Measurements from ENCODE around the gene GLI3.

The GLI3 gene

GRCh38 chr7:42156291-42156865, 80.6 kb downstream of the GLI3 start:
- TF ChIP-seq EZH2phosphoT487 (IDR thresholded peaks at IDR 0.05; ENCODE audit: low read depth), result no peak
- no peak for TF ChIP-seq CTCF (IDR thresholded peaks at IDR 0.05; ENCODE audit: low read depth, low read length)
- Histone ChIP-seq H3K9me3 (ENCODE audit: insufficient read depth, low read length) (no peaks in the 10 kb centered on the region), H4K20me1 (ENCODE audit: insufficient read depth, low read length) (no peaks in the 10 kb centered on the region), H3K27ac (ENCODE audit: low read length) (no peak overlapping the region), H3K4me3 (ENCODE audit: low read length) (no peak overlapping the region), H2AFZ (ENCODE audit: low read depth, low read length) (no peak overlapping the region), H3K27me3 (ENCODE audit: low read depth, low read length) (0 out of 2 replicates have a peak, but pooled peaks cover under 1% of the 10 kb centered on the region), H3K4me1 (ENCODE audit: low read length) (no peaks in the 10 kb centered on the region), H3K79me2 (ENCODE audit: low read length) (no peaks in the 10 kb centered on the region), H3K36me3 (replicated peaks; ENCODE audit: low read depth, low read length) (no peaks in the 10 kb centered on the region), H3K4me2 (ENCODE audit: low read length) (no peak overlapping the region), H3K9ac (ENCODE audit: low read length) (no peak overlapping the region)

- Histone ChIP-seq H3K79me2 (ENCODE audit: low read length) (no peaks in the 10 kb centered on the region), H3K4me1 (ENCODE audit: low read length) (no peaks in the 10 kb centered on the region), H4K20me1 (ENCODE audit: insufficient read depth, low read length) (no peaks in the 10 kb centered on the region), H2AFZ (ENCODE audit: low read depth, low read length) (no peak overlapping the region), H3K9me3 (ENCODE audit: insufficient read depth, low read length) (no peaks in the 10 kb centered on the region), H3K4me3 (ENCODE audit: low read length) (no peak overlapping the region), H3K9ac (ENCODE audit: low read length) (no peak overlapping the region), H3K27ac (ENCODE audit: low read length) (no peak overlapping the region), H3K36me3 (replicated peaks; ENCODE audit: low read depth, low read length) (no peaks in the 10 kb centered on the region), H3K27me3 (ENCODE audit: low read depth, low read length) (0 out of 2 replicates have a peak, but pooled peaks cover 3% of the 10 kb centered on the region), H3K4me2 (ENCODE audit: low read length) (no peak overlapping the region)
- TF ChIP-seq EZH2phosphoT487 (IDR thresholded peaks at IDR 0.05; ENCODE audit: low read depth) (no peak), CTCF (IDR thresholded peaks at IDR 0.05; ENCODE audit: low read depth, low read length) (no peak)
Measured at GRCh38 chr7:42155584-42156290, 81.3 kb downstream of the GLI3 start.

- Histone ChIP-seq H3K4me3 (ENCODE audit: low read length) (no peak overlapping the region), H3K9me3 (ENCODE audit: insufficient read depth, low read length) (no peaks in the 10 kb centered on the region), H3K9ac (ENCODE audit: low read length) (no peak overlapping the region), H2AFZ (ENCODE audit: low read depth, low read length) (no peak overlapping the region), H3K4me1 (ENCODE audit: low read length) (no peaks in the 10 kb centered on the region), H3K27me3 (ENCODE audit: low read depth, low read length) (0 out of 2 replicates have a peak, but pooled peaks cover 3% of the 10 kb centered on the region), H4K20me1 (ENCODE audit: insufficient read depth, low read length) (no peaks in the 10 kb centered on the region), H3K4me2 (ENCODE audit: low read length) (no peak overlapping the region), H3K79me2 (ENCODE audit: low read length) (no peaks in the 10 kb centered on the region), H3K36me3 (replicated peaks; ENCODE audit: low read depth, low read length) (no peaks in the 10 kb centered on the region), H3K27ac (ENCODE audit: low read length) (no peak overlapping the region)
- no peak for TF ChIP-seq EZH2phosphoT487 (IDR thresholded peaks at IDR 0.05; ENCODE audit: low read depth)
Measured at GRCh38 chr7:42154173-42154572, 82.8 kb downstream of the GLI3 start.

GRCh38 chr7:42152329-42153205, 84.4 kb downstream of the GLI3 start:
- Histone ChIP-seq H3K4me1 (ENCODE audit: low read length) (no peaks in the 10 kb centered on the region), H3K4me3 (ENCODE audit: low read length) (no peak overlapping the region)

More at GRCh38 chr7:42152329-42153205, 84.4 kb downstream of the GLI3 start:
- Histone ChIP-seq H3K27ac (ENCODE audit: low read length) (no peak overlapping the region), H3K9ac (ENCODE audit: low read length) (no peak overlapping the region), H3K9me3 (ENCODE audit: insufficient read depth, low read length) (no peaks in the 10 kb centered on the region), H2AFZ (ENCODE audit: low read depth, low read length) (no peak overlapping the region), H3K27me3 (ENCODE audit: low read depth, low read length) (peaks cover 3% of the 10 kb centered on the region; the same call in 1 of the 2 replicates), H3K79me2 (ENCODE audit: low read length) (no peaks in the 10 kb centered on the region), H3K36me3 (replicated peaks; ENCODE audit: low read depth, low read length) (no peaks in the 10 kb centered on the region), H3K4me2 (ENCODE audit: low read length) (no peak overlapping the region), H4K20me1 (ENCODE audit: insufficient read depth, low read length) (no peaks in the 10 kb centered on the region)
- TF ChIP-seq CTCF (IDR thresholded peaks at IDR 0.05; ENCODE audit: low read depth, low read length), result no peak
- TF ChIP-seq EZH2phosphoT487 (IDR thresholded peaks at IDR 0.05; ENCODE audit: low read depth), result no peak

Measured in OCI-LY3 (cell line).